SJSA1 (cell line): Measurements from ENCODE around the gene CTDSP2. TPM values are rescaled to one million over a fixed set of nuclear protein-coding genes. Genes with fewer than 3 reads are reported as not detected.
"Not testable (repeated sequence)": the region's sequence is repeated elsewhere in the genome, so short reads cannot be mapped to it uniquely, and the experiment has no call there.

ENCODE experiments used
- DNase-seq, 2 experiments: peaks; one replicate each; pipeline ENCODE4 v3.0.0-alpha.2; 2015 to 2020; ENCODE audit warnings: low spot score in 2 of 2, low read depth in 1 of 2
- H3K27ac ChIP-seq: fragments of 250-450 bp; sonication (Bioruptor Pico); 2 replicates; pipeline ENCODE4 v1.5.1; 2020; ENCODE audit warnings: mild to moderate bottlenecking, moderate library complexity
- H3K27me3 ChIP-seq: fragments of 250-450 bp; sonication (Bioruptor Pico); replicated peaks from 2 replicates; pipeline ENCODE4 v1.5.1; 2020; ENCODE audit warnings: mild to moderate bottlenecking, moderate library complexity
- H3K36me3 ChIP-seq: fragments of 250-450 bp; sonication (Bioruptor Pico); 2 replicates; pipeline ENCODE4 v1.5.1; 2020; ENCODE audit warnings: mild to moderate bottlenecking
- H3K4me1 ChIP-seq: fragments of 250-450 bp; sonication (Bioruptor Pico); replicated peaks from 2 replicates; pipeline ENCODE4 v1.6.1; 2021; ENCODE audit warnings: mild to moderate bottlenecking
- H3K4me3 ChIP-seq: fragments of 250-450 bp; sonication (Bioruptor Pico); 2 replicates; pipeline ENCODE4 v1.5.1; 2020; ENCODE audit warnings: mild to moderate bottlenecking
- H3K9me3 ChIP-seq: fragments of 250-450 bp; sonication (Bioruptor Pico); replicated peaks from 2 replicates; pipeline ENCODE4 v1.5.1; 2020; ENCODE audit warnings: mild to moderate bottlenecking
- total RNA-seq: library from RNA; depleted of rRNA; stranded (reverse); fragments of >200 nt; shearing (Covaris generic); gene quantifications from 2 replicates; pipeline ENCODE4 v1.2.3, GENCODE V29; 2014

The CTDSP2 gene
- total RNA-seq, 1 experiment from 2014 or later = 508 TPM

DNA sequence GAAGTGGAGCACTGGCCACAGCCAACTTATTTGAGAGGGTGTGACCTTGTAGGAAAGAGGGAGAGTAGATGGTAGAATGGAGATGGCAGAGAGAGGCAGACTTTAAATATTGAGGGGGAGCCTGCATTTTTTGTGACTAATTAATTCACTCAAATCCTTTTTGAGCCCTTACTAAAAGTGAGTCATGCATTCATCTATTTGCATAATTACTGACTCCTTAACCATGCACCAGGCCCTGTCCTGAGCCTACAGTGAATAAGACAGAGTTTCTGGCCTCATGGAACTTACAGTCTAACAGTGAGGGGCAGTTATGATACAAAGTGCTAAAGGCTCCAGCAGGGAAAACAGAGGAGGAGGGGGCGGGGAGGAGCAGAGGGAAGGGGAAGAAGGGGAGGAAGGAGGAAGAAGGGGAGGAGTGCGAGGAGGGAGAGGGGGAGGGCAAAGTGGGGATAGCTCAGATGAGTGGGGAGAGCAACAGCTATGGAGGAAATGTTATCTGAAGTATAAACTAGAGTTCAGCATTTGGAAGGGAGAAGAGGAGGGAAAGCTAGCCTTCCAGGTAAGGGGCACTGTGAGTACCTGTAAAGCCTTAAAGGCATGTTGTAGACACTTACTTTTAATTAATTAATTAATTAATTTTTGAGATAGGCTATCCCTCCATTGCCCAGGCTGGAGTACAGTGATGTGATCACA is 7.5 kb upstream of the CTDSP2 start:
- Histone ChIP-seq H3K27me3 (peaks cover 16% of the 10 kb centered on the region), H3K27ac (no peak overlapping the region), H3K9me3 (peaks cover 8% of the 10 kb centered on the region), H3K4me1 (no peaks in the 10 kb centered on the region), H3K4me3 (no peak overlapping the region), H3K36me3 (no peaks in the 10 kb centered on the region)
- peak; percentile 77 to 91 for DNase-seq

DNA sequence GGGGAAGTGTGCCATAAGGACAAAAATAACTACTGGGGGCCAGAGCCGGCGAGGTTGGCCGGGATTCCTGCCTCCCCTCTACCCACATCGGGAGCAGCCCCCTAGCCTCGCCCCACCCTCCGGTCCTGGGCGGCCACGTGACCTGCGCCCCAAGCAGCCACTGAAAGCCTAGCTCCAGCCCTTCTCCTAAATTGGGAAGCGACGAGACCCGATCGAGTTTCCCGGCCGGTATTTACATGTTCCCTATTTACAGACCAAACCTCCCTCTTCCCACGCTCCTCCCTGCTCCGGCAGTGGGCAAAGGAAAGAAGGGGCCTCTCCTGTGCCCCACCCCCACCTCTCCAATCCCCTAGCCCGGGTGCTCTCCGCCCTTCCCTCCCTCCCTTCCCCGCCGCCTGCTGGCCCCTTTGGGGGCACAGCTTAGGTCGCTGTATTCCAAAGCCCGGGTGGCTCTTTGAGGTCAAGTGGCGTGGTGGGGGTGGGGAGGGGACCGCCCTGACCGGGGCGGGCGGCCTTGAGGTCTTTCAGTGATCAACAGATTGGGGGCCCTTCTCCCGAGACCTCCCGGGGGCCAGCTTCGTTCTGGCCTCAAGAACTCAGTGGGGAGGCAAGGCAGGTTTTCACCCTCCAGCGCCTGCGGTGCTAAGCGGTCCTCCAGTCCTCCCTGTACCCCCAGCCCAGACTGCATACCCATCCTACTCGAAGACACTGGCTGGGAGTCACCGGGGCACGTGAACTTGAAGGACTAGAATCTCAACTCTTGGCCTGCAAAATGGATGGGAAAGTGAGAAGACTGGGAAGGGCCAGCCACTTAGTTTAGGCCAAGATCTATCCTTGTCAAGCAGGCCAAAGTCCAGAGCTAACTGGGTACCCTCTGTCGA is 6.3 kb upstream of the CTDSP2 start:
- DNase-seq = no peak
- H3K4me1 ChIP-seq = no peaks in the 10 kb centered on the region
- no peak overlapping the region for H3K27ac ChIP-seq
- H3K27me3 ChIP-seq = peaks cover 16% of the 10 kb centered on the region
- no peaks in the 10 kb centered on the region for H3K36me3 ChIP-seq
- no peak overlapping the region for H3K4me3 ChIP-seq
- peaks cover 8% of the 10 kb centered on the region for H3K9me3 ChIP-seq

DNA sequence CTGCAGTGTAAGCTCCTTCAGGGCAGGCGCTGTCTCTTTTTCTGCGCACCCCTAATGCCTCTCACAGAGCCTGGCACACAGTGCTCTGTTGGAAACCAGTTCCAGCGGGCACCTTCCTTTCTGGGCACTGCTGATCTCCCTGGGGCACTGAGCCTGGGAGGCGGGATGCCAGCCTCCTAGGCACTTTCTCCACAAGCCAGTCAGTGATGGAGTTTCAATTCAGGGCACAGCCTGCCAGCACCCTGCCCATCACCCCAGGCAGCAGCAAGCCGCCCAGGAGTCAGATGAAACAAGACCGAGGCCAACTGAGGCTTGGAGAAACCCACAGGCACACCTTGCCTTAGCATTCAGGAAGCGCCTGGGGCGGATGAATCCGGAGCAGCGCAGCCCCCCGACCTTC is 5.7 kb upstream of the CTDSP2 start:
- peaks cover 2% of the 10 kb centered on the region for H3K4me1 ChIP-seq
- no peaks in the 10 kb centered on the region for H3K36me3 ChIP-seq
- no peak overlapping the region for H3K4me3 ChIP-seq
- H3K27ac ChIP-seq = no peak overlapping the region
- peaks cover 8% of the 10 kb centered on the region for H3K9me3 ChIP-seq
- H3K27me3 ChIP-seq = peaks cover 16% of the 10 kb centered on the region
- DNase-seq = no peak

DNA sequence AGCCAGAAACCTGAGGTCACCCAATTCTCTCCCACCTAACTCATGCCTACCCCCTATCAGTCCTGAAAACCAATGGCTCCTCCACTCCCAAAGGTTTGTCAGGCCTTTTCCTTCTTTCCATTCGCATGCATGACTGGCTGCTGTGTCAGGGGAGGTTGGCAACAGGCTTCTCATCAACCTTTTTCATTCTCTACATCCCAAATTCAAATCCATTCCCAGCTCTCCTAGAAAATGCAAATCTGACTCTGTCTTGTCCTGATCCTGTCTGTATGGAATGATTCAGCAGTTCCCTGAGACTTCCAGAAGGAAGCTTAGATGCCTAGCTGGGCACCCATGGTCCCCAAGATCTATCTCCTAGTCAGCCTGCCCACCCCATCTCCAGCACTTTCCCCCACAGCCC is 5.0 kb upstream of the CTDSP2 start:
- Histone ChIP-seq H3K4me1 (peaks cover 5% of the 10 kb centered on the region), H3K4me3 (no peak overlapping the region), H3K9me3 (peaks cover 4% of the 10 kb centered on the region), H3K27me3 (peaks cover 12% of the 10 kb centered on the region), H3K27ac (no peak overlapping the region), H3K36me3 (peaks cover 2% of the 10 kb centered on the region; the same call in 1 of the 2 replicates)
- DNase-seq = no peak

DNA sequence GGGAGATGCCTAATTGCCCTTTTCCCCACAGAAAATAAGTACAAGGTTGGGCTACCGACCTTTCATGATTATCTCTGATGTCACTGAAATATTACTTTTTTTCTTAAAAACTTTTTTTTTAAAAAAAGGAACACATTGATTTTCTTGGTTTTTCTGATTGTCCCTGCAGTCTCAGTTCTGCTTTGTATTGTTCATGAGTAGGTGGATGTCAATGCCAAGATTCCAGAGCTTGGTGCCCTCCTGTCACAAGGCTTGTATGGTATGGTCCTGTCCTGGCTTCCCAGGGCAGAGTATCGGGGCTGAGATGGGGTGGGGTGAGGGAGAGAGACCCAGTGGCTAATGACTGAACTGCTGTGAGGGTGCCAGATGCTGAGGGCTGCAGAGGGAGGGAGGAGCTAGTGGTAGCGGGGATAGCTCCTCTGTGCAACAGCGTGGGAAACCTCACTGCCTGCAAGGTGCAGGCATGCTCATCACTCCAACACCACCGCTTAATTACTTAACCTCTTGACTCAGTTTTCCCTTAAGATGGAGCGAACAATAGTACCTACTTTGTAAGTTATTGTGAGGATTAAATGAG is 4.4 kb upstream of the CTDSP2 start:
- no peak for DNase-seq
- H3K9me3 ChIP-seq = peaks cover 2% of the 10 kb centered on the region; the same call in 1 of the 2 replicates
- peaks cover 12% of the 10 kb centered on the region for H3K27me3 ChIP-seq
- no peak overlapping the region for H3K4me3 ChIP-seq
- H3K36me3 ChIP-seq = peaks cover 8% of the 10 kb centered on the region
- H3K4me1 ChIP-seq = peaks cover 6% of the 10 kb centered on the region
- no peak overlapping the region for H3K27ac ChIP-seq

DNA sequence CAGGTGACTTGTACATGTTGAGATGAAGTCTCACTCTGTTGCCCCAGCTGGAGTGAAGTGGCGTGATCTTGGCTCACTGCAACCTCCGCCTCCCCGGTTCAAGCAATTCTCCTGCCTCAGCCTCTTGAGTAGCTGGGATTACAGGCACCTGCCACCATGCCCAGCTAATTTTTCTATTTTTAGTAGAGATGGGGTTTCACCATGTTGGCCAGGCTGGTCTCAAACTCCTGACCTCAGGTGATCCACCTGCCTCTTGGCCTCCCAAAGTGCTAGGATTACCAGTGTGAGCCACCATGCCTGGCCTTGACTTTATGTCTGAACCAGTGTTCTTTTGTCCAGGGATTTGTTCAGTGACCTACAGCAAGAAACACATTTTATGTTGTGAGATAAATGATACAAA is 2.9 kb upstream of the CTDSP2 start:
- peak in 1 of 2 experiments; percentile 81 for DNase-seq
- not testable (repeated sequence) for H3K27ac ChIP-seq, H3K9me3 ChIP-seq, H3K4me3 ChIP-seq
- H3K27me3 ChIP-seq = peaks cover 12% of the 10 kb centered on the region
- peaks cover 21% of the 10 kb centered on the region for H3K36me3 ChIP-seq
- peaks cover 18% of the 10 kb centered on the region for H3K4me1 ChIP-seq

DNA sequence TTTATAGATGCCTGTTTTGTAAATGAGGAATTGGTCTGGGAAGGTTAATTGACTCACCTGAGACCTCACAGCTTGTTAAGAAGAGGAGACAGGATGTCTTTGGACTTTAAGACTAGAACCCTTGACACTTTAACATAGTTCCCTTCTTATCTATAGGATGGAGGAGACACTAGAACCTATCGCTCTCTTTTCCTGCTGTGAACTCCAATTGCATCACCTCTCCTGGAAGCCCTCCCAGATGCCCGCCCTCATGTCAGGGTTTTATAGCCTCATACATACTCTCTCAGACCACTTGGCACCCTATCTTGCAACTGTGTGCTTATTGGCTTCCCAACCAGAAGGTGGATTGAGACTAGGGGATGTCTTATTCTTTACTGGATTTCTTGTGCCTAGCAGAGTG is 2.5 kb upstream of the CTDSP2 start:
- peaks cover 5% of the 10 kb centered on the region; the same call in 1 of the 2 replicates for H3K9me3 ChIP-seq
- DNase-seq = no peak
- H3K27ac ChIP-seq = no peak overlapping the region
- H3K27me3 ChIP-seq = peaks cover 12% of the 10 kb centered on the region
- no peak overlapping the region for H3K4me3 ChIP-seq
- H3K4me1 ChIP-seq = peaks cover 22% of the 10 kb centered on the region
- H3K36me3 ChIP-seq = peaks cover 25% of the 10 kb centered on the region

DNA sequence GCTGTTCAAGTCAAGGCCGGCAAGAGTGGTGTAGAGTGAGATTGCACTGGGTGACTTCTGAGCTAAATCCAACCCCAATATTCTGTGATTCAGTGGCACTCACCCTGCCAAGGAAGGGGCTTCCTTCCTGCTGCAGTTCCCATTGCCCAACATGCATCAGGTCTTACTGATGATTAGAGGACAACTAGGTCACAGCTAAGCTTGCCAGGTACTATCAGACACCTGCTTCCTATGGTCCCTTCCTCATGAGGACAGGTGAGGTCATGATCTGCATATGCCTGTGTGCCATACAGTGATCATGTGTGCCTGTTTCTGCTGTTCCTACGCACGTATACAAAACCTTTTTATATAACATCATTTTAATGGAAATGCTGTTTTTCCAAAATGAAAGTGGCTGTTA is 1.7 kb upstream of the CTDSP2 start:
- peaks cover 5% of the 10 kb centered on the region; the same call in 1 of the 2 replicates for H3K9me3 ChIP-seq
- H3K27me3 ChIP-seq = peaks cover 12% of the 10 kb centered on the region
- DNase-seq = peak in 1 of 2 experiments; percentile 80
- no peak overlapping the region for H3K27ac ChIP-seq
- H3K4me1 ChIP-seq = peaks cover 29% of the 10 kb centered on the region
- peaks cover 31% of the 10 kb centered on the region for H3K36me3 ChIP-seq
- H3K4me3 ChIP-seq = no peak overlapping the region

DNA sequence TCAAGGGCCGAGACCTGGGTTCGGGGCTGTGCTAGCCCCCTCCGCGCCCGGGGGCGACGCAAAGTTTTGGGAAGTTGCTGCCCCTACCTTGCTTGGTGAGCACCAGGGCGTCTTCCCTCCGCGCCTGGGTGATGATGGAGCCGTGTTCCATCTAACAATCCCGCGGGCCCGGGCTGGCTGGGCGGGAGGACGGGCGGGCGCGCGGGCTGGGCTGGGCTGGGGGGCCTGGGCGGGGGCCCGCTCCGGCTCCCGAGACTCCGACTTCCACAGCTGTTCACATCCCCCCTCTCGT is 298 bp downstream of the CTDSP2 start:
- H3K4me3 ChIP-seq = peak overlapping the region; percentile 84
- peaks cover under 1% of the 10 kb centered on the region for H3K27me3 ChIP-seq
- peak overlapping the region; percentile 81 for H3K27ac ChIP-seq
- H3K4me1 ChIP-seq = peaks cover 45% of the 10 kb centered on the region
- peaks cover 5% of the 10 kb centered on the region; the same call in 1 of the 2 replicates for H3K9me3 ChIP-seq
- DNase-seq = no peak
- H3K36me3 ChIP-seq = peaks cover 51% of the 10 kb centered on the region

DNA sequence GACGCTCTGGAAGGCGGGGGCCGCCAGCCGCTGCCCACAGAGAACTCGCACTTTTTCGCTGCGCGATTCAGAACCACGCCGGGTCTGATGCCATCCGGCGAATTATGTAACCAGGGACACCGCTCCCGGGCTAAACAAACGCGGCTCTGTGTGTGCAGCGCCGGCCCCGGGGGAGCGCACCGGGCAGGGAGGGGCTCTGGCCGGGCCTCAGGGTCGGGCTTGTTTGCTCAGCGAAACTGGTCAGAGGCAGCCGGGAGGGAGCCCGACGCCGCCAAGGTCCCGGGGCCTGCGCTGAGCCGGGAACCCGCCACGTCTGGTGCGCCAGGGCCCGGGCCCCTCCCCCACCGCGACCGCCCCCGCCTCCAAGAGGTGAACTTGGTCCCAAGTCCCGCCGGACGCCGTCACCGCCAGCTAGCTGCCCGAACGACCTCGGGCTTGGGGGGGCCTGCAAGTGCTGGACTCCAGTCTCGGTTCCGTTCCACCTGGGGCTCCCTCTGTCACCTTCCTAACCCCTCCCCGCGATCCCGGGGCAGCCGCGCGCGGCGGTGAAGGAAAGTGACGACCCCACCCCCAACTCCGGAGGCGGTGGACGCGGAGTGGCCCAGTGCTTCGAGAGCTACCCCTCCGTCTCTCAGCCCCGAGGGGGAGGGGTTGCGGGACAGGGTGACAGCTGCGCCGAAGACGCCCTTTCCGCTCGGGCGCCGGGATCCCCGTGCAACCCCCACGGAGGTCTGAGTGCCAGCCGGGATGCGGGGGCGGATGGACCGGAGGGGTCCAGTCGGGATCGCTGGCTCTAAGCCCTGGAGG is 848 bp downstream of the CTDSP2 start:
- Histone ChIP-seq H3K27me3 (no peaks in the 10 kb centered on the region), H3K4me3 (peak overlapping the region; percentile 84), H3K4me1 (peaks cover 51% of the 10 kb centered on the region), H3K36me3 (peaks cover 56% of the 10 kb centered on the region), H3K27ac (peak overlapping the region; percentile 81), H3K9me3 (peaks cover 5% of the 10 kb centered on the region; the same call in 1 of the 2 replicates)
- DNase-seq = peak; percentile 100

DNA sequence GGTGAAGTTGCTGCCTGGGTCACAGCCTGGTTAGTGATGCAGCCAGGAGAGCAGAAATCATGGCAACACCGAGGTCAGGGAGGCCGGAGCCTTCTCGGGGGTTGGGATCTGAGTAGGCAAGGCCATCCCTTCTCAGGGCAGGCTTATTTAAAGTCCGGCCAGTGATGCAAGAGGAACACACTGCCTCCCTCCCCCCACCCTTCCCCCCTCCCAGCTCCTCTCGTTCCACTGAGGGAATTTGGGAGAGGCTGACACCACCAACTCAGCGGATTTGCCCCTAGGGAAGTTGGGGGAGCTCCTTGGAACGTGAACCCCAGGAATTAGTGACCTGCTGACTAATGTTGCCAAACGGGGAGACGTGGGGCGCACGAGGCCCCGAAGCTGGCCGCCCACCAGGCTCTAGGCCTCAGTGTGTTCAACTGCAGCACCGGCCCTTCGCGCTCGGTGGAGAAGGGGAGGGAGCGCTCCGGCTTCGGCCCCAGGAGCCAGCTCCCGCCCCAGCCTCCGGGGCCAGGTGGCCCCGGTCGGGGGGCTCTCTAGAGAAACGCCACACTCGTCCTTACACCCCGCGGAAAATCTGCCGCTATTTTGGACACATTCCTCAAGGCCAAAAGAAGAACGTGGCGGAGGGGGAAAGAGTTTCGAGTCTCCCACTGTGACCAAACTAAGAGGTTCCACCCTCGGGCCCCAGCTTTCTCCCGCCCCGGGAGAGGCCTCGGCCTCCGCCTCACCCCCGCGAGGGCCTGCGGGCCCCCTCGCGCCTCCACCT is 1.6 kb downstream of the CTDSP2 start:
- H3K4me3 ChIP-seq = peak overlapping the region; percentile 84
- DNase-seq = peak in 1 of 2 experiments; percentile 100
- H3K4me1 ChIP-seq = peaks cover 51% of the 10 kb centered on the region
- H3K27ac ChIP-seq = peak overlapping the region; percentile 81
- H3K9me3 ChIP-seq = peaks cover 5% of the 10 kb centered on the region; the same call in 1 of the 2 replicates
- H3K27me3 ChIP-seq = no peaks in the 10 kb centered on the region
- H3K36me3 ChIP-seq = peaks cover 63% of the 10 kb centered on the region

DNA sequence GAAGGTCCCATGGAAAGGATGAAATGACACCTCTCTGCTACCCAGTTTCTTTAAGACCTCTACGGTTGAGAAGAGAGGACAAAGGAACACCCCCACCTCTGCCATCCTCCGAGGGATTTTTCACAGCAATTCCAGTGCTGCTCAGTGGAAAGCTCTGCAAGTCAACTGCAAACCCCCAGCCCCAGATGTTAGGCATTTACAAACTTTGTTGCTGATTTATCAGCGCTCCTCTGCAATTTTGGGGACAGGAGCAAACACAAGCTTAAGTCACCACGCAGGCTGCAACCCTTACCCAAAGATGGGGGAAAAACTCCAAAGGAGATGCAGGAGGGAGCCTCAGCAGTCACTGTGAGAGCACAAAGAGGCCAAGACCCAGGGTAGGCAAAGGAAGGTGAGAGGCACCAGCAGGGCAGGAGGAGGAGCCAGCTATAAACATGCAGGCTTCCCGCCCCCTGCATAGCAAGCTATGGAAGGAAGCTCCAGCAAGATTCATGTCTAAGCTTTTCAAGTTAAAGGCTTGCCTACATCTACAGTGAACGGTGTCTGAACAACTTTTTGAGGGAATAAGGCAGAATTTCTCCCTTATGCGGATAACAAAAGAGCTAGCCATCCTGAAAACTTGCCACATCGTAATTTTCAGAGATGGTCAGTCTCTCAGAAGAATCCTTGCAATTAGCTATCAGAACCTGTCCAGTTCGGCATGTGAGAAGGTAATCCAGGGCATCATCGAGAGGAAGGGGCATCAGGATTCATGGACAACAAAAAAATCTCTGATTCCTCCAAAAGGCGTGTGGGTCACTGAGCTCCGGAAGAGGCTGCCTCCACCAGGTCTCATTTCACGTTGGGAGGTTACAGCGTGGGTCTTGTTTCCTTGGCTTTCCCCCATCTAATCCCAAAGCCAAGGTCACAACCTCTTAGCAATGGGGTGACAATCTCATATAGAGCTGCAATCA is 3.9 kb downstream of the CTDSP2 start:
- no peaks in the 10 kb centered on the region for H3K27me3 ChIP-seq
- H3K36me3 ChIP-seq = peaks cover 82% of the 10 kb centered on the region
- H3K4me3 ChIP-seq = no peak overlapping the region
- H3K4me1 ChIP-seq = peaks cover 68% of the 10 kb centered on the region
- H3K9me3 ChIP-seq = peaks cover 5% of the 10 kb centered on the region; the same call in 1 of the 2 replicates
- peak; percentile 75 to 93 for DNase-seq
- no peak overlapping the region for H3K27ac ChIP-seq
